MCF 10A (cell line): ENCODE data around the gene SYCE1L. TPM values are rescaled to one million over a fixed set of nuclear protein-coding genes. Genes with fewer than 3 reads are reported as not detected.

Experiments used
- BruUV-seq: library from RNA; stranded (reverse); fragments of 400-500 nt; replicated peaks from 2 replicates; lab custom pipeline; 2021; lab: Mats Ljungman, UMichigan
- CTCF ChIA-PET: fragments of 300-600 bp; sonication (Branson Sonifier 250); formaldehyde crosslinking; extraction: SDS; loops from one replicate; lab custom pipeline; 2021; ENCODE audit warnings: antibody characterized with exemption, inconsistent platforms; lab: Yijun Ruan, JAX
- POLR2A ChIA-PET: fragments of 300-600, 350-650 bp; sonication (Branson Sonifier 250); formaldehyde crosslinking; extraction: SDS; loops from one replicate; lab custom pipeline; 2020; ENCODE audit warnings: antibody characterized with exemption, inconsistent platforms; lab: Yijun Ruan, JAX
- DNase-seq: peaks from one replicate; pipeline ENCODE4 v3.0.0-alpha.2; 2018; ENCODE audit not compliant: unreplicated experiment
- H3K27ac Mint-ChIP-seq: one replicate; pipeline ENCODE4 v1.8.0; 2022; ENCODE audit warnings: mild to moderate bottlenecking, low read depth, mixed read lengths; ENCODE audit not compliant: unreplicated experiment
- H3K27me3 Mint-ChIP-seq: one replicate; pipeline ENCODE4 v1.8.0; 2022; ENCODE audit warnings: mixed read lengths; ENCODE audit not compliant: insufficient read depth, unreplicated experiment
- H3K36me3 Mint-ChIP-seq: one replicate; pipeline ENCODE4 v1.8.0; 2022; ENCODE audit warnings: mild to moderate bottlenecking, moderate library complexity, mixed read lengths; ENCODE audit not compliant: insufficient read depth, unreplicated experiment
- H3K4me1 Mint-ChIP-seq: one replicate; pipeline ENCODE4 v1.8.0; 2022; ENCODE audit warnings: mixed read lengths; ENCODE audit not compliant: insufficient read depth, unreplicated experiment
- H3K4me3 Mint-ChIP-seq: one replicate; pipeline ENCODE4 v1.8.0; 2022; ENCODE audit warnings: mild to moderate bottlenecking, moderate library complexity, mixed read lengths; ENCODE audit not compliant: unreplicated experiment
- H3K9me3 Mint-ChIP-seq: one replicate; pipeline ENCODE4 v1.8.0; 2022; ENCODE audit warnings: mixed read lengths; ENCODE audit not compliant: unreplicated experiment
- CTCF ChIP-seq: fragments of 200-600 bp; IDR thresholded peaks from one replicate; pipeline ENCODE4 v1.8.0; 2022; ENCODE audit warnings: antibody characterized with exemption, mild to moderate bottlenecking; ENCODE audit not compliant: unreplicated experiment
- intact Hi-C: fragments of 100-400 bp; cut with micrococcal nuclease; formaldehyde crosslinking; loops from 2 replicates; pipeline ENCODE4 v1.14.1; 2022
- total RNA-seq: library from RNA; stranded (reverse); gene quantifications from 2 replicates; pipeline ENCODE4 v1.2.3, GENCODE V29; 2022

Gene SYCE1L
- total RNA-seq, 1 experiment from 2014 or later, result 12.2 TPM

GRCh38 chr16:77207030-77207429 is 7.8 kb downstream of the SYCE1L start:
- POLR2A ChIA-PET, result interaction anchor here (0.6 kb wide), 1 partner anchor 877 kb away, joined by 3 read pairs; no protein-coding TSS in a partner anchor

GRCh38 chr16:77208382-77208781 is 9.2 kb downstream of the SYCE1L start:
- H3K27ac Mint-ChIP-seq, result no peak overlapping the region
- H3K36me3 Mint-ChIP-seq, result no peaks in the 10 kb centered on the region
- no peak for DNase-seq
- peaks cover 9% of the 10 kb centered on the region for H3K4me1 Mint-ChIP-seq
- no peaks in the 10 kb centered on the region for H3K9me3 Mint-ChIP-seq
- H3K4me3 Mint-ChIP-seq, result no peak overlapping the region
- ChIA-PET CTCF (no interaction called here), POLR2A (no interaction called here)
- no peaks in the 10 kb centered on the region for H3K27me3 Mint-ChIP-seq
- no TSS peak for BruUV-seq
- TF ChIP-seq CTCF, result no peak
- intact Hi-C loops, result no loop called here

More at GRCh38 chr16:77207030-77207429, 7.8 kb downstream of the SYCE1L start:
- H3K27me3 Mint-ChIP-seq, result no peaks in the 10 kb centered on the region
- no peak overlapping the region for H3K27ac Mint-ChIP-seq
- no peak for DNase-seq
- BruUV-seq, result no TSS peak
- CTCF ChIA-PET, result interaction anchor here (0.6 kb wide), 1 partner anchor 13 kb away, joined by 3 read pairs; no protein-coding TSS in a partner anchor
- no peak overlapping the region for H3K4me3 Mint-ChIP-seq
- no peak for TF ChIP-seq CTCF
- H3K4me1 Mint-ChIP-seq, result peaks cover 6% of the 10 kb centered on the region
- intact Hi-C loops, result no loop called here
- no peaks in the 10 kb centered on the region for H3K36me3 Mint-ChIP-seq
- no peaks in the 10 kb centered on the region for H3K9me3 Mint-ChIP-seq

GRCh38 chr16:77211880-77212740 is 12.9 kb downstream of the SYCE1L start:
- BruUV-seq, result TSS peak; percentile 47
- POLR2A ChIA-PET, result interaction anchor here (1.1 to 3.3 kb wide), 3 partner anchors 14 to 24 kb away, joined by 3 to 23 read pairs (median 3); partner anchors contain the start of gene MON1B
- intact Hi-C loops, result no loop called here

More at GRCh38 chr16:77211880-77212740, 12.9 kb downstream of the SYCE1L start:
- Mint-ChIP-seq H3K36me3 (no peaks in the 10 kb centered on the region), H3K27ac (peak overlapping the region; percentile 15), H3K27me3 (no peaks in the 10 kb centered on the region), H3K4me1 (peaks cover 14% of the 10 kb centered on the region), H3K4me3 (peak overlapping the region; percentile 66), H3K9me3 (no peaks in the 10 kb centered on the region)
- TF ChIP-seq CTCF, result no peak
- DNase-seq, result peak; percentile 70
- CTCF ChIA-PET, result interaction anchor here (0.7 kb wide), 1 partner anchor 556 kb away, joined by 4 read pairs; no protein-coding TSS in a partner anchor
